GM12878 (cell line): ENCODE measurements around the gene IBA57. TPM values are rescaled to one million over a fixed set of nuclear protein-coding genes. Genes with fewer than 3 reads are reported as not detected.

Experiments
- ATAC-seq: fragments of 200-7000 bp; cut with Tn5 transposase; 3 replicates; pipeline ENCODE4 v1.9.1; 2020; ENCODE audit warnings: mild to moderate bottlenecking, moderate library complexity
- BruUV-seq: library from RNA; stranded (reverse); fragments of 400-500 nt; replicated peaks from 2 replicates; lab custom pipeline; 2021; lab: Mats Ljungman, UMichigan
- CTCF ChIA-PET: fragments of 300-600 bp; sonication (Branson Sonifier 250); formaldehyde crosslinking; extraction: SDS; loops from one replicate; lab custom pipeline; 2021; ENCODE audit warnings: inconsistent platforms; lab: Yijun Ruan, JAX
- POLR2A ChIA-PET: fragments of 350-600 bp; formaldehyde crosslinking; extraction: SDS; loops from one replicate; lab custom pipeline; 2021; ENCODE audit warnings: inconsistent platforms; lab: Charles Lee
- RAD21 ChIA-PET: fragments of 300-600 bp; sonication (Branson Sonifier 250); formaldehyde crosslinking; loops from one replicate; lab custom pipeline; 2023; ENCODE audit warnings: antibody characterized with exemption; ENCODE audit not compliant: unreplicated experiment; lab: Charles Lee
- SMC1A ChIA-PET: fragments of 300-600 bp; sonication (Branson Sonifier 250); formaldehyde crosslinking; loops from one replicate; lab custom pipeline; 2023; ENCODE audit not compliant: unreplicated experiment, uncharacterized antibody; lab: Charles Lee
- DNase-seq: peaks from one replicate; pipeline ENCODE4 v3.0.0-alpha.2; 2011; ENCODE audit warnings: low read depth, low spot score
- FAIRE-seq: peaks from 3 replicates; lab custom pipeline; 2011; peaks lifted over from hg19 to GRCh38; lab: Jason Lieb, UNC
- H2AFZ ChIP-seq: 2 replicates; pipeline ENCODE4 v1.6.0; 2011; ENCODE audit warnings: low read depth, low read length, control low read depth; ENCODE audit not compliant: control insufficient read depth
- H3K27ac ChIP-seq: 2 replicates; pipeline ENCODE4 v1.5.1; 2011; ENCODE audit warnings: control low read depth; ENCODE audit not compliant: control insufficient read depth, insufficient read depth
- H3K27me3 ChIP-seq, 2 experiments: replicated peaks in 1 of 2; 2 replicates each; pipeline versions ENCODE4 v1.6.0 to v1.6.1; 2011; ENCODE audit warnings: low read length in 1 of 2; ENCODE audit not compliant: control insufficient read depth in 2 of 2, insufficient read depth in 2 of 2
- H3K36me3 ChIP-seq, 2 experiments: 2 replicates each; pipeline ENCODE4 v1.5.1; 2011; ENCODE audit warnings: low read length in 1 of 2; ENCODE audit not compliant: control insufficient read depth in 2 of 2, insufficient read depth in 2 of 2
- H3K4me1 ChIP-seq: 2 replicates; pipeline ENCODE4 v1.6.1; 2011; ENCODE audit warnings: mild to moderate bottlenecking, low read length, moderate library complexity, mixed read lengths; ENCODE audit not compliant: control insufficient read depth, insufficient read depth
- H3K4me2 ChIP-seq: 2 replicates; pipeline ENCODE4 v1.6.0; 2011; ENCODE audit warnings: control low read depth; ENCODE audit not compliant: control insufficient read depth, insufficient read depth
- H3K4me3 ChIP-seq: fragments of 200-600 bp; sonication (generic); 2 replicates; pipeline ENCODE4 v1.5.1; 2016
- H3K79me2 ChIP-seq: 2 replicates; pipeline ENCODE4 v1.6.0; 2011; ENCODE audit warnings: low read length; ENCODE audit not compliant: control insufficient read depth, insufficient read depth
- H3K9ac ChIP-seq: 2 replicates; pipeline ENCODE4 v1.8.0; 2011; ENCODE audit warnings: low read length, control low read depth, mixed read lengths; ENCODE audit not compliant: control insufficient read depth, insufficient read depth
- H3K9me3 ChIP-seq: replicated peaks from 3 replicates; pipeline ENCODE4 v1.5.1; 2011; ENCODE audit warnings: mild to moderate bottlenecking, low read length; ENCODE audit not compliant: control insufficient read depth, insufficient read depth
- H4K20me1 ChIP-seq: 2 replicates; pipeline ENCODE4 v1.6.0; 2011; ENCODE audit not compliant: control insufficient read depth, insufficient read depth
- CREM ChIP-seq: IDR thresholded peaks from 2 replicates; pipeline ENCODE4 v1.6.1; 2014; ENCODE audit warnings: antibody characterized with exemption, low read depth
- EZH2 ChIP-seq: IDR thresholded peaks from 2 replicates; pipeline ENCODE4 v1.6.1; 2012; ENCODE audit warnings: low read depth, mild to moderate bottlenecking, control low read depth, inconsistent platforms, low read length, borderline replicate concordance; ENCODE audit not compliant: control insufficient read depth
- IKZF1 ChIP-seq: fragments of 450-650 bp; conservative IDR thresholded peaks from 2 replicates; pipeline ENCODE4 v1.6.1; 2017; ENCODE audit warnings: antibody characterized with exemption, mild to moderate bottlenecking
- POLR2A ChIP-seq: IDR thresholded peaks from 2 replicates; pipeline ENCODE4 v1.6.1; 2011; ENCODE audit warnings: low read depth, mild to moderate bottlenecking, low read length
- POLR2AphosphoS5 ChIP-seq: IDR thresholded peaks from 2 replicates; pipeline ENCODE4 v1.6.1; 2011; ENCODE audit warnings: mild to moderate bottlenecking, low read length, inconsistent platforms
- WGBS: methylation state at CpG from one replicate; pipeline ENCODE4 v1.1.6; 2016; ENCODE audit warnings: low lambda C conversion rate; ENCODE audit not compliant: insufficient replicate concordance, insufficient coverage; ENCODE audit errors: missing lambda C conversion rate; 5-methylcytosine and 5-hydroxymethylcytosine counted together
- in situ Hi-C: fragments of 300-500 bp; cut with MboI; formaldehyde crosslinking; loops from 9 replicates; pipeline ENCODE4 v1.14.3; 2018; ENCODE audit warnings: mixed read lengths
- intact Hi-C: fragments of 100-400 bp; cut with micrococcal nuclease; formaldehyde crosslinking; loops from one replicate; pipeline ENCODE4 v1.14.2; 2022; ENCODE audit not compliant: unreplicated experiment
- polyA plus RNA-seq, 11 experiments: library from polyadenylated mRNA; depleted of rRNA in 4 of 11; unstranded in 6 of 11; stranded (reverse) in 5 of 11; fragments of >200 nt; fragmentation: Nextera tagmentation in 4 of 11; fragmentation: Illumina TruSeq in 1 of 11; extraction: Ambion mirVana in 4 of 11; extraction: Trizol in 1 of 11; gene quantifications; 1 replicate in 1 of 11; 2 replicates in 10 of 11; pipeline versions ENCODE4 v1.2.1 to v1.2.3, GENCODE V29; 2011 to 2016; ENCODE audit warnings: inconsistent platforms in 2 of 11, missing spikeins in 2 of 11, low read depth in 1 of 11
- total RNA-seq, 4 experiments: library from RNA; depleted of rRNA in 3 of 4; stranded (reverse); fragments of >200 nt in 3 of 4; fragmentation: Illumina TruSeq in 1 of 4; extraction: Trizol in 1 of 4; gene quantifications; 2 replicates each; pipeline versions ENCODE4 v1.2.1 to v1.2.3, GENCODE V29; 2013 to 2021

Gene IBA57
- total and polyA plus RNA-seq, 10 of the 15 experiments (the other 5 are each of a cell fraction or from before 2014, with no cell fraction given) = 0.51 to 8.6 (median 3.7) TPM

DNA sequence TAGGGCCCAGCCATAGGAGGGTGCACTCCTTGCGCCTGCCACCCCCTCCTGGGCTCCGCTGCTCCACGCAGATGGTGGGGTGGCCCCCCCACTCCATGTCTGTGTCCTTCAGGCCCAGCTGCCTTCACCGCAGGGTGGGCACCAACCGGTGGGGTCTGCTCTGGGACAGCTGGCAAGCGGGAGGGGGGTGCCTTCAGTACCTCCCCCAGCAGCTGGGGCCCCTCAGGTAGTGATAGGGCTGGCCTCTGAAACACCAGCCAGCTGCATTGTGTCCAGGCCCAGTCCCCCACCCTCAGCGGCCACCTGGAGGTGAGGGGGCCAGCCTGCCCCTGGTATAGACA is 15.5 kb upstream of the IBA57 start:
- no peaks in the 10 kb centered on the region for H3K9me3 ChIP-seq
- intact Hi-C loops (no loop called here), in situ Hi-C loops (no loop called here)
- ChIA-PET RAD21 (no interaction called here), CTCF (no interaction called here), SMC1A (no interaction called here), POLR2A (interaction anchor here (0.6 kb wide), 1 partner anchor 216 kb away, joined by 3 read pairs; no protein-coding TSS in a partner anchor)
- H3K9ac ChIP-seq = no peak overlapping the region
- TF ChIP-seq POLR2A (peak; percentile 36), POLR2AphosphoS5 (0 out of 2 replicates have a peak, but pooled peaks have one; percentile 17), CREM (no peak), IKZF1 (no peak)
- DNase-seq (no peak), FAIRE-seq (no peak), ATAC-seq (no peak; the same call in 2 of the 3 replicates)
- no TSS peak for BruUV-seq
- no peaks in the 10 kb centered on the region for H3K4me1 ChIP-seq
- WGBS = 96% methylated on average over 7 of the region's 7 CpGs
- H3K79me2 ChIP-seq = peaks cover 9% of the 10 kb centered on the region
- H3K36me3 ChIP-seq = peaks cover 0 to 15% of the 10 kb centered on the region in 2 experiments; a peak in 3 of 4 replicates
- H3K27me3 ChIP-seq = no peaks in the 10 kb centered on the region
- no peak overlapping the region for H3K4me2 ChIP-seq
- H3K27ac ChIP-seq = no peak overlapping the region
- H3K4me3 ChIP-seq = no peak overlapping the region
- no peak overlapping the region for H2AFZ ChIP-seq
- H4K20me1 ChIP-seq = peaks cover 3% of the 10 kb centered on the region; the same call in 1 of the 2 replicates

DNA sequence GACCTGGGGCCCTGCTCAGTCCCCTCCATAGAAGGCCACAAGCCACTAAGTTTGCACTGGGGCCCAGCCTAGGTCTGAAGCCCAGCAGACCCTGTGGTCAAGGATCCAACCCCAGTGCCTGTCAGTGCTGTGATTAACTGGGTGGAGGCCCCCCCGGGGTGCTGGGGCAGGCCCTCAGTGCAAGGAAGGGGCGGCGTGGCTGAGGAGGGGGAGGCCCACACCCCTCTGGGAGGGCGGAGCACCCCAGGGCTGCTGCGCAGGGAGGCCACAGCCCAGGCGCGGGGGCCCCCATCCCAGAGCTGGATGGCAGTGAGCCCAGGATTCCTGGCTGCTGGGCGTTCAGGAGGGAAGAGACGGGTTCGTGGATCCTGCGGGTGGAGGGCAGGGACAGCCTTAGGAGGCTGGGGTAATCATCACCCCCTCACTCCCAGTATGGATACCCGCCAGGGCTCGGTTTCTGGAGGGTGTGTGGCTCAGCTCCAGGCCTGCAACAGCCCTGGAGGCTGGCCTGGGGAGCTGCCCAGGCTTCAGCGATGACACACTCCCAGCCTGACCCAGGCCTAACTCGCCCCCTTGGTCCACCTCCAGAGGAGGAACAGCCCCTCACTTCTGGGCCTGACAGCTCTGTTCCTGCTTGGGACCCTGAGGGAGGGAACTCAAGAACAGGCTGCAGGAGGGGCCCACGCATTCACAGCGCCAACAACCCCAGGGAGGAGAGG is 15.0 kb upstream of the IBA57 start:
- H3K9ac ChIP-seq = no peak overlapping the region
- H4K20me1 ChIP-seq = no peaks in the 10 kb centered on the region; the same call in 1 of the 2 replicates
- ATAC-seq (peak; percentile 9), DNase-seq (no peak), FAIRE-seq (no peak)
- SMC1A ChIA-PET = no interaction called here
- H3K79me2 ChIP-seq = peaks cover 4% of the 10 kb centered on the region
- intact Hi-C loops (no loop called here), in situ Hi-C loops (no loop called here)
- H3K4me3 ChIP-seq = no peak overlapping the region
- POLR2A ChIA-PET = no interaction called here
- no TSS peak for BruUV-seq
- TF ChIP-seq POLR2AphosphoS5 (peak; percentile 19; the same call in 1 of the 2 replicates), EZH2 (no peak)
- WGBS = 91% methylated on average over 15 of the region's 17 CpGs
- no peak overlapping the region for H3K4me2 ChIP-seq
- peaks cover 0 to 13% of the 10 kb centered on the region in 2 experiments; a peak in 3 of 4 replicates for H3K36me3 ChIP-seq
- no peaks in the 10 kb centered on the region for H3K9me3 ChIP-seq
- H3K27me3 ChIP-seq = no peaks in the 10 kb centered on the region
- CTCF ChIA-PET = no interaction called here
- H3K27ac ChIP-seq = no peak overlapping the region
- no peak overlapping the region for H2AFZ ChIP-seq
- RAD21 ChIA-PET = no interaction called here
- no peaks in the 10 kb centered on the region for H3K4me1 ChIP-seq
